A673 (cell line): ENCODE results near the gene FBN1. TPM values are rescaled to one million over a fixed set of nuclear protein-coding genes. Genes with fewer than 3 reads are reported as not detected.

Experiments used
- BruUV-seq: library from RNA; stranded (reverse); fragments of 400-500 nt; replicated peaks from 2 replicates; lab custom pipeline; 2021; lab: Mats Ljungman, UMichigan
- CTCF ChIA-PET: fragments of 300-600 bp; sonication (Branson Sonifier 250); formaldehyde crosslinking; loops from one replicate; lab custom pipeline; 2022; ENCODE audit warnings: antibody characterized with exemption; lab: Charles Lee
- POLR2A ChIA-PET: fragments of 300-600 bp; sonication (Branson Sonifier 250); formaldehyde crosslinking; loops from one replicate; lab custom pipeline; 2022; ENCODE audit warnings: antibody characterized with exemption; ENCODE audit not compliant: low non-redundant PET; lab: Charles Lee
- DNase-seq: peaks from one replicate; pipeline ENCODE4 v3.0.0-alpha.2; 2015; ENCODE audit warnings: low spot score
- H3K27ac ChIP-seq: fragments of 200-600 bp; sonication (generic); 2 replicates; pipeline ENCODE4 v1.5.1; 2016; ENCODE audit warnings: mixed run types, low read depth, mild to moderate bottlenecking, mixed read lengths, antibody characterized with exemption, low read length; ENCODE audit not compliant: poor library complexity, severe bottlenecking
- H3K27me3 ChIP-seq: fragments of 200-600 bp; sonication (generic); replicated peaks from 2 replicates; pipeline ENCODE4 v1.6.1; 2017; ENCODE audit warnings: mixed run types, low read depth, mild to moderate bottlenecking, mixed read lengths, antibody characterized with exemption, low read length; ENCODE audit not compliant: insufficient read depth, poor library complexity
- H3K36me3 ChIP-seq: fragments of 200-600 bp; sonication (generic); 2 replicates; pipeline ENCODE4 v1.6.1; 2016; ENCODE audit warnings: mixed run types, mild to moderate bottlenecking, mixed read lengths, antibody characterized with exemption, low read length; ENCODE audit not compliant: insufficient read depth, poor library complexity, severe bottlenecking
- H3K4me1 ChIP-seq: fragments of 200-600 bp; sonication (generic); 2 replicates; pipeline ENCODE4 v1.6.1; 2017; ENCODE audit warnings: mixed run types, mild to moderate bottlenecking, mixed read lengths, antibody characterized with exemption, low read length; ENCODE audit not compliant: insufficient read depth, poor library complexity, severe bottlenecking
- H3K4me3 ChIP-seq: fragments of 200-600 bp; sonication (generic); 2 replicates; pipeline ENCODE4 v1.5.1; 2016; ENCODE audit warnings: low read depth, mixed run types, mild to moderate bottlenecking, mixed read lengths, low read length; ENCODE audit not compliant: poor library complexity, severe bottlenecking
- H3K9me3 ChIP-seq: fragments of 200-600 bp; sonication (generic); 2 replicates; pipeline ENCODE4 v1.6.1; 2016; ENCODE audit warnings: mixed run types, low read depth, mild to moderate bottlenecking, mixed read lengths, antibody characterized with exemption, low read length; ENCODE audit not compliant: poor library complexity, severe bottlenecking
- CTCF ChIP-seq: fragments of 300-800, 200-600 bp; sonication (generic); conservative IDR thresholded peaks from 2 replicates; pipeline ENCODE4 v1.5.1; 2017; ENCODE audit warnings: low read depth, mild to moderate bottlenecking, antibody characterized with exemption, low read length, moderate library complexity, mixed read lengths
- EZH2 ChIP-seq: fragments of 200-600 bp; sonication (generic); IDR thresholded peaks from 2 replicates; pipeline ENCODE4 v1.6.1; 2017; ENCODE audit warnings: borderline replicate concordance, low read depth, mild to moderate bottlenecking, mixed read lengths, antibody characterized with exemption, low read length; ENCODE audit not compliant: poor library complexity, severe bottlenecking
- intact Hi-C: fragments of 100-400 bp; cut with micrococcal nuclease; formaldehyde crosslinking; loops from one replicate; pipeline ENCODE4 v1.10.0; 2022; ENCODE audit not compliant: unreplicated experiment
- total RNA-seq: library from RNA; stranded (reverse); gene quantifications from 2 replicates; pipeline ENCODE4 v1.2.3, GENCODE V29; 2021

The FBN1 gene
- total RNA-seq, 1 experiment from 2014 or later = 25.4 TPM

GRCh38 chr15:48558226-48558625 lies 87.3 kb downstream of the FBN1 start:
- intact Hi-C loops = no loop called here
- Histone ChIP-seq H3K27ac (no peak overlapping the region), H3K27me3 (no peaks in the 10 kb centered on the region), H3K4me3 (no peak overlapping the region), H3K9me3 (no peaks in the 10 kb centered on the region), H3K4me1 (peaks cover 45% of the 10 kb centered on the region), H3K36me3 (no peaks in the 10 kb centered on the region)
- ChIA-PET CTCF (no interaction called here), POLR2A (no interaction called here)
- no peak for DNase-seq
- no peak for TF ChIP-seq CTCF
- TF ChIP-seq EZH2 = no peak
- no TSS peak for BruUV-seq

GRCh38 chr15:48557335-48557734 lies 88.2 kb downstream of the FBN1 start:
- TF ChIP-seq EZH2 = no peak
- no peak for TF ChIP-seq CTCF
- peaks cover 50% of the 10 kb centered on the region for H3K4me1 ChIP-seq
- no peak for DNase-seq
- no peaks in the 10 kb centered on the region for H3K36me3 ChIP-seq
- intact Hi-C loops = no loop called here
- no peak overlapping the region for H3K27ac ChIP-seq
- CTCF ChIA-PET = no interaction called here
- no peaks in the 10 kb centered on the region for H3K9me3 ChIP-seq
- BruUV-seq = no TSS peak
- no peaks in the 10 kb centered on the region for H3K27me3 ChIP-seq
- POLR2A ChIA-PET = no interaction called here
- H3K4me3 ChIP-seq = no peak overlapping the region

GRCh38 chr15:48556159-48556897 lies 89.2 kb downstream of the FBN1 start:
- H3K4me1 ChIP-seq = peaks cover 50% of the 10 kb centered on the region
- TF ChIP-seq CTCF (no peak), EZH2 (no peak)
- POLR2A ChIA-PET = interaction anchor here (0.6 kb wide), 1 partner anchor 10 kb away, joined by 3 read pairs; no protein-coding TSS in a partner anchor
- no peak for DNase-seq
- no peaks in the 10 kb centered on the region for H3K9me3 ChIP-seq
- intact Hi-C loops = no loop called here
- no peaks in the 10 kb centered on the region for H3K27me3 ChIP-seq
- no peaks in the 10 kb centered on the region for H3K36me3 ChIP-seq
- no peak overlapping the region for H3K27ac ChIP-seq
- CTCF ChIA-PET = no interaction called here
- no peak overlapping the region for H3K4me3 ChIP-seq
- no TSS peak for BruUV-seq
